ENCODE data around the gene FRMD8.

DNA sequence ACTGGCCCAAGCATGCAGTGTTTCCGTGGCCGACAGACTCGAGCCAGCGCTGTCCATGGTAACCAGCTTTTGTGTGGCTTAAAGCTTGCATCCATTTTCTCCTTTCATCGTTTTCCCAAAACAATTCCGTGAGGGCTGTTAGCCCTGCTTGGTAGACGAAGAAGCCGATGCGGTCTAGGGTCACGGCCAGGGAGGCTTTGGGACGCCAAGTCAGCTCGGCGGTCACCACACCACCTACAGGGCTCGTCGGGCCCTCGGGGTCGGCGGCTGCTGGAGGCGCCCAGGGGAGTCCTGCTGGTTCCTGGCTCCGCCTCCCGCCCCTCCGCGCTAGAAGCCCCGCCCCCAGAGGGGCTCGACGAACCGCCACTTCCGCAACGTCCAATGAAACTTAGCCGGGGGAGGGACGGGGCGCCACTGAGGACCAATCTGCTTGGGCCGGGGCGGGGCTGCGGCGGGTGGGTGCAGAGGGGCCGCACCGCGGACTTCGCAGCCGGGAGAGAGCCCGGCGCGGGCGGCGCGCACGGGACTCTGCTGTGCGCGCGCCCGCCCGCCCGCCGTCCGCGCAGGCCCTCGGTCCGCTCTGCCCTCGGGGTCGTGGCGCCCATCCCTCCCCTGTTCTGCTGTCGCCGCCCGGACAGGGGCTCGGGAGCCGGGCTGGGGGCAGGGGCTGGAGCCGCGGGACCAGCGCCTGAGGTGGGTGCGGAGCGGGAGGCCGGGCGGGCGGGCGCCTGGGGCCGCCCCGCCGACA, 32.0 kb upstream of the FRMD8 start, which contains the start of gene TIGD3:
- TF ChIP-seq CTCF (IDR thresholded peaks at IDR 0.05; ENCODE audit: low read depth, low read length, missing input control) (no peak), RAD21 (IDR thresholded peaks at IDR 0.05) (no peak), JUND (IDR thresholded peaks at IDR 0.05) (no peak), SP1 (IDR thresholded peaks at IDR 0.05) (peak; percentile 55), GABPA (IDR thresholded peaks at IDR 0.05 in 1 of 2, conservative IDR thresholded peaks at IDR 0.05 in 1 of 2) (peak in 1 of 2 donors; percentile 12), TAF1 (conservative IDR thresholded peaks at IDR 0.05) (no peak), ATF3 (IDR thresholded peaks at IDR 0.05) (no peak)
- TF ChIP-seq, protein P1, sequence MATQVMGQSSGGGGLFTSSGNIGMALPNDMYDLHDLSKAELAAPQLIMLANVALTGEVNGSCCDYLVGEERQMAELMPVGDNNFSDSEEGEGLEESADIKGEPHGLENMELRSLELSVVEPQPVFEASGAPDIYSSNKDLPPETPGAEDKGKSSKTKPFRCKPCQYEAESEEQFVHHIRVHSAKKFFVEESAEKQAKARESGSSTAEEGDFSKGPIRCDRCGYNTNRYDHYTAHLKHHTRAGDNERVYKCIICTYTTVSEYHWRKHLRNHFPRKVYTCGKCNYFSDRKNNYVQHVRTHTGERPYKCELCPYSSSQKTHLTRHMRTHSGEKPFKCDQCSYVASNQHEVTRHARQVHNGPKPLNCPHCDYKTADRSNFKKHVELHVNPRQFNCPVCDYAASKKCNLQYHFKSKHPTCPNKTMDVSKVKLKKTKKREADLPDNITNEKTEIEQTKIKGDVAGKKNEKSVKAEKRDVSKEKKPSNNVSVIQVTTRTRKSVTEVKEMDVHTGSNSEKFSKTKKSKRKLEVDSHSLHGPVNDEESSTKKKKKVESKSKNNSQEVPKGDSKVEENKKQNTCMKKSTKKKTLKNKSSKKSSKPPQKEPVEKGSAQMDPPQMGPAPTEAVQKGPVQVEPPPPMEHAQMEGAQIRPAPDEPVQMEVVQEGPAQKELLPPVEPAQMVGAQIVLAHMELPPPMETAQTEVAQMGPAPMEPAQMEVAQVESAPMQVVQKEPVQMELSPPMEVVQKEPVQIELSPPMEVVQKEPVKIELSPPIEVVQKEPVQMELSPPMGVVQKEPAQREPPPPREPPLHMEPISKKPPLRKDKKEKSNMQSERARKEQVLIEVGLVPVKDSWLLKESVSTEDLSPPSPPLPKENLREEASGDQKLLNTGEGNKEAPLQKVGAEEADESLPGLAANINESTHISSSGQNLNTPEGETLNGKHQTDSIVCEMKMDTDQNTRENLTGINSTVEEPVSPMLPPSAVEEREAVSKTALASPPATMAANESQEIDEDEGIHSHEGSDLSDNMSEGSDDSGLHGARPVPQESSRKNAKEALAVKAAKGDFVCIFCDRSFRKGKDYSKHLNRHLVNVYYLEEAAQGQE (IDR thresholded peaks at IDR 0.05), result peak; percentile 97
